Common myeloid progenitor, CD34-positive (primary cell): ENCODE data around the gene NPIPB9.
"Not testable (repeated sequence)": the region's sequence is repeated elsewhere in the genome, so short reads cannot be mapped to it uniquely, and the experiment has no call there.

Source experiments
- CTCF ChIA-PET: fragments of 350-600 bp; sonication (Branson Sonifier 250); formaldehyde crosslinking; loops from one replicate; lab custom pipeline; 2021; ENCODE audit warnings: antibody characterized with exemption; lab: Charles Lee
- POLR2A ChIA-PET: fragments of 350-600 bp; sonication (Branson Sonifier 250); formaldehyde crosslinking; loops from one replicate; lab custom pipeline; 2021; ENCODE audit warnings: antibody characterized with exemption; lab: Charles Lee
- DNase-seq, 3 donors: peaks; one replicate each; pipeline versions ENCODE4 v3.0.0 to v3.0.0-alpha.2; 2013
- H3K27ac ChIP-seq, 2 experiments: 1 replicate in 1 of 2; 2 replicates in 1 of 2; pipeline ENCODE4 v1.7.0; 2013; ENCODE audit warnings: inconsistent platforms in 2 of 2, low read length in 2 of 2, mild to moderate bottlenecking in 2 of 2, low read depth in 1 of 2, moderate library complexity in 1 of 2; ENCODE audit not compliant: severe bottlenecking in 2 of 2, insufficient read depth in 1 of 2, poor library complexity in 1 of 2
- H3K27me3 ChIP-seq, 5 experiments: replicated peaks in 2 of 5; 1 replicate in 3 of 5; 2 replicates in 2 of 5; pipeline versions ENCODE4 v1.6.1 to v1.7.0; 2013; ENCODE audit warnings: low read length in 4 of 5, mild to moderate bottlenecking in 2 of 5, moderate library complexity in 2 of 5, inconsistent platforms in 1 of 5; ENCODE audit not compliant: insufficient read depth in 5 of 5, control insufficient read depth in 4 of 5
- H3K36me3 ChIP-seq, 4 experiments: 1 replicate in 2 of 4; 2 replicates in 2 of 4; pipeline versions ENCODE4 v1.6.1 to v1.7.0; 2013; ENCODE audit warnings: low read length in 3 of 4, control low read depth in 1 of 4, mild to moderate bottlenecking in 1 of 4; ENCODE audit not compliant: control insufficient read depth in 4 of 4, insufficient read depth in 4 of 4
- H3K4me1 ChIP-seq, 4 experiments: 1 replicate in 3 of 4; 2 replicates in 1 of 4; pipeline versions ENCODE4 v1.6.1 to v1.7.1; 2013; ENCODE audit warnings: low read length in 3 of 4, mild to moderate bottlenecking in 3 of 4, control low read depth in 1 of 4, inconsistent platforms in 1 of 4, moderate library complexity in 1 of 4; ENCODE audit not compliant: control insufficient read depth in 4 of 4, insufficient read depth in 4 of 4; ENCODE audit errors: control extremely low read depth in 1 of 4
- H3K4me3 ChIP-seq, 7 experiments: 1 replicate in 4 of 7; 2 replicates in 3 of 7; pipeline versions ENCODE4 v1.5.1 to v1.7.0; 2013; ENCODE audit warnings: mild to moderate bottlenecking in 7 of 7, low read length in 6 of 7, moderate library complexity in 6 of 7, inconsistent platforms in 2 of 7, low read depth in 2 of 7, control low read depth in 1 of 7; ENCODE audit not compliant: insufficient read depth in 4 of 7, control insufficient read depth in 1 of 7; ENCODE audit errors: extremely low read depth in 1 of 7
- H3K9me3 ChIP-seq, 5 experiments: 1 replicate in 4 of 5; 2 replicates in 1 of 5; pipeline versions ENCODE4 v1.6.1 to v1.7.1; 2013; ENCODE audit warnings: low read length in 4 of 5, mild to moderate bottlenecking in 2 of 5, inconsistent platforms in 1 of 5, low read depth in 1 of 5, moderate library complexity in 1 of 5; ENCODE audit not compliant: control insufficient read depth in 4 of 5, insufficient read depth in 2 of 5; ENCODE audit errors: control extremely low read depth in 1 of 5
- whole genome bisulfite sequencing: methylation state at CpG from one replicate; pipeline ENCODE4 v1.1.5; 2013; ENCODE audit not compliant: insufficient coverage; 5-methylcytosine and 5-hydroxymethylcytosine counted together

The NPIPB9 gene

DNA sequence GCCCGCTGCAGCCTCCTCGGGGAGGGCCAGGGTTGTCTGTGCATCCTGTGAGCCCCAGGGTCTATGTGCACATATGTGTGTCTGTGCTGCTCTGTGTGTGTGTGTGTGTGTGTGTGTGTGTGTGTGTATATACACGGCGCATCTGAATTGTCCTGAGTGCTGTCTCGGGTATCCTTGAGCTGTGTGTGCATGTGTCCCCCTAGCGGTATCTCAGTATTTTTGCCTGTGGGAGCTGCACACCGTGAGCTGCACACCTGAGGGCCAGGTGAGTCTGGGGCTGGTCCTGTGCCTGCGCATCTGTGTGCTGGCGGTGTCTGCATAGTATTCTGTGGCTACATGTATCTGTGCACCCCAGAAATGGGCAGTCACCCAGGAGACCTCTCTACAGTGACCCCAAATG is 11.8 kb upstream of the NPIPB9 start:
- CTCF ChIA-PET, H3K4me3 ChIP-seq, H3K27me3 ChIP-seq, DNase-seq, POLR2A ChIA-PET, H3K27ac ChIP-seq, H3K9me3 ChIP-seq, H3K36me3 ChIP-seq, H3K4me1 ChIP-seq: not testable (repeated sequence)
- WGBS = no CpG with 5 or more reads among the region's 9 CpGs

DNA sequence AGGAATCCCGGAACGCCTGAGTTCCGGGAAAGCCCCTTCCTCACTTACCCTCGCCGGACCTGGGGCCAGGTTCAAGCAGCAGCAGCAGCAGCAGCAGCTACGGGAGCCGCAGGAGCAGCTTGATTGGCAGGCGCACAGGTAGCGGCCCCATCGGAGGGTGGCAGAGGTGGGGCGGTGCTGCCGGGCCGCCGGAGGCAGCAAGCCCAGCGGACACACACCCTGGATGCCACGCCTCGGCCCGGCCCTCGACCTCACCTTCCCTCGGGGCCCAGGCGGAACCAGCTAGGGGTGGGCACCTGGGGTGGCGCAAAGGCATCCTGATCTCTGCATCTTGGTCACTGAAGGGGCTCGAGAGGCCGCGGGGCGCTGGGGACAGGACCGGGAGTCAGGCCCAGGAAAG is 11.0 kb upstream of the NPIPB9 start:
- H3K36me3 ChIP-seq, H3K9me3 ChIP-seq, CTCF ChIA-PET, H3K4me3 ChIP-seq, H3K27ac ChIP-seq, DNase-seq, POLR2A ChIA-PET, H3K4me1 ChIP-seq, H3K27me3 ChIP-seq: not testable (repeated sequence)
- no CpG with 5 or more reads among the region's 27 CpGs for WGBS

DNA sequence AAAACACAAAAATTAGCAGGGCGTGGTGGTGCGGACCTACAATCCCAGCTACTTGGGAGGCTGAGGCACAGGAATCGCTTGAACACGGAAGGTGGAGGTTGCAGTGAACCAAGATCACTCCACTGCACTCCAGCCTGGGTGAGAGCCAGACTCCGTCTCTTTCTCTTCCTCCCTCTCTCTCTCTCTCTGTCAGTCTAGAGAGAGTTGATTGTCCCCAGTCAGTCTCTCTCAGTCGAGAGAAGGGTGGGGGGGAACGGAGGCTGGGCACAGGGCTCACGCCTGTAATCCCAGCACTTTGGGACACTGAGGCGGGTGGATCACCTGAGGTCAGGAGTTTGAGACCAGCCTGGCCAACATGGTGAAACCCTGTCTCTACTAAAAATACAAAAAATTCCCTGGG is 10.3 kb upstream of the NPIPB9 start:
- H3K27ac ChIP-seq, POLR2A ChIA-PET, DNase-seq, CTCF ChIA-PET, H3K27me3 ChIP-seq, H3K36me3 ChIP-seq, H3K4me3 ChIP-seq, H3K4me1 ChIP-seq, H3K9me3 ChIP-seq: not testable (repeated sequence)
- no CpG with 5 or more reads among the region's 9 CpGs for WGBS

DNA sequence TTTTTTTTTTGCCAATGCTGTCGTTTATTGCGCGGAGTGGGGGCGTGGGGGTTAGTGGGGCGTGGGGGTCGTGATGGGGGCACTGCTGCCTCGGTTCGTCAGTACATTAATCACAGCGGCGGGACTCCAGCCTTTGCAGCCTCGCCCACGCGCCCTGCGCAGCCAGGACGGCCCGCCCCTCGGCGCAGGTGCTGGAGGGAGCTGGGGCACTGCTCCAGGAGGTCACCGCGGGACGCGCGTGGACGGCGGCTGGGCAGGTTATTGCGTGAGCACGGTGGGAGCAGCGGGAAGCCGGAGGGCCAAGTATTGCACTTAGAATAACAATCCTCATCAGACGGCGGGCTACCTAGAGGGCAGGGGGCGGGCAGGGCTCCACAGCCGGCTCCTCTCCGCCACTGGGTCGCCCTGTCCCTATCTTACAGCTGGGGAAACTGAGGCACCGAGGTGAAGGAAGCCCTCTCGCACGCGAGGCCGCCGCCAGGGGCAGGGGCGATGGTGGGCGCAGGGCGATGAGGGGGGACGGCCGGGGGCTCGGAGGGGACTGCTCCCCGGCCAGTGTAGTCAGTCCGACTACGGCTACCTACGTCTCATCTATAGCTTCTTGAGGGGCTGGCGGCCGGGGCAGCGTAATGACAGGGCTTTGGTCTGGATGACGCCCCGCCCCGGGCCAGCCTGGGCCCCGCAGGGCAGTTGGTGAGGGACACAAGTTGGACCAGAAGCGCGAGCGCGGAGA is 4.8 kb upstream of the NPIPB9 start:
- WGBS = no CpG with 5 or more reads among the region's 62 CpGs
- H3K9me3 ChIP-seq, H3K36me3 ChIP-seq, CTCF ChIA-PET, DNase-seq, H3K4me3 ChIP-seq, H3K27ac ChIP-seq, H3K4me1 ChIP-seq, POLR2A ChIA-PET, H3K27me3 ChIP-seq: not testable (repeated sequence)

DNA sequence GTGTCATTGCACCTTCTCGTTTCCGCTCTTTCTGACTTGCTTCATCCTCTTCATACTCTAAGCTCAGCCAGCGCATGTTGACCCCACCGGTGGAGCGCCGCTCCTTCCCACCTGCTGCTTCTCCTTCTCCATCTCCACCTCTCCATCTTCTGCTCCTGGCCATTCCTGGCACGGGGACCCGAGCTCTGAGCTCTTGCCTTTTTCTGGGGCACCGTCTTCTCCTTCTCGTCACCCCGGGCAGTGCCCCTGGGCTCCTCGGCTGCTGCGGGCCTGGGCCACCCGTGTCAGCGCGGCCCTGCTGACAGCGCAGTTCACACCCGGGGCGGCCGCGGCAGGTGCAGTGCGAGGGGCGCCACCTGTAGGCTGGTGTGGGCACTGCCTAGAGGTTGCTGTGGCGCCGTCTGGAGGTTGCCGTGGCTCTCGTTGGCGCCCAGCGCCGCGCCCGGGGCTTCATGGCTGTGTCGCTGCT is 1.6 kb upstream of the NPIPB9 start:
- H3K4me1 ChIP-seq, H3K36me3 ChIP-seq, CTCF ChIA-PET, H3K27me3 ChIP-seq, H3K27ac ChIP-seq, POLR2A ChIA-PET, DNase-seq, H3K4me3 ChIP-seq, H3K9me3 ChIP-seq: not testable (repeated sequence)
- WGBS = 43% methylated on average over 5 of the region's 33 CpGs

DNA sequence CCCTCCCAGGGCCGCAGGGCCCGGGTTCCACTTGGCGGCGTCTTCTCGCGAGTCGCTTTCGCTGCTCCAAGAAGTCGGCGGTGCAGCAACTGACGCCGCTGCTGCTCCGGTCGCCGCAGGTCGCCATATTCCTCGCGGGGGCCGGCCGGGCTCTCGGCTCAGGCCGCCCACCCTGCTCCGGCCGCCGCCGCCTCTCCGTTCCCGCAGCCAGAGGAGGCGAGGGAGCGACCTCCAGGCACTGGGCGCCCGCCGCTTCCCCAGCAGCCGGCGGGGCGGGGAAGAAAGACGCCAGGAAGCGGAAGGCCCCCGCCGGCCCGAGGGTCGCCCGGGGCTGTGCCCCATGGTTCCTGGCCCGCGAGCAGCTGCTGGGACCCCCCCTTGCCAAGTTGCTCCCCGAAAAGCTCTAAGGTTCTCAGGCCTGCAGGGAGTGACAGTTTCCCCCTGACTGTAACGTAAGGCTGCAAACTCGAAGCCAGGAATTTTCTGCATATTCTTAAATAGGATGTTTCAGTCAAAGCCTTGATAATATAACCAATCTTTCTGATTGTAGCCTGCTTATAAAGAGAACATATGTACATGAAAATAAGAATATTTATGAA is 1.0 kb upstream of the NPIPB9 start:
- H3K36me3 ChIP-seq, H3K4me1 ChIP-seq, POLR2A ChIA-PET, H3K27ac ChIP-seq, H3K4me3 ChIP-seq, CTCF ChIA-PET, H3K27me3 ChIP-seq, DNase-seq, H3K9me3 ChIP-seq: not testable (repeated sequence)
- WGBS = no CpG with 5 or more reads among the region's 48 CpGs

DNA sequence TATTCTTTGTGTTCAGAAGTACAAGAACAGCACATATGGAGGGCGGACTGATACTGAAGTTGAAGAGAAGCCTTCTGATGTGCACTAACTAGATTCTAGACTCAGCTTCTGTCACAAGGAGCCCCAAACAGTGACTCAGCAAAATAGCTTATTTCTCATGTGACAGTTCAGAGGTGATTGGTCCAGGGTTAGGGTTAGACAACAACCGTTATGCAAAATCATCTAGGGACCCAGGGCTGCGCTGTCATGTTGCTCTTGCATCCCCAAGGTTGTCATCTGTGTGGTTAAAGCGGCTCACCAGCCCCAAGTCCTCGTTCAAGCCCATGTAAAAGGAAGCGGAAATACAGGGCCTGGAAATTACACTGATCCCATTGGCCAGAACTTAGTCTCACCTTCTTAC is 30.1 kb downstream of the NPIPB9 start:
- H3K4me1 ChIP-seq, H3K36me3 ChIP-seq, H3K27ac ChIP-seq, DNase-seq, H3K4me3 ChIP-seq, POLR2A ChIA-PET, H3K27me3 ChIP-seq, CTCF ChIA-PET, H3K9me3 ChIP-seq: not testable (repeated sequence)
- no CpG with 5 or more reads among the region's 6 CpGs for WGBS
